HL-60/S4 treated with phorbol 12-myristate 13-acetate at 8.2 ng/mL for 4 days and 3 days (cell line): ENCODE results near the gene ROR1.

Experiments used
- in situ Hi-C: fragments of 300-500 bp; cut with MboI; formaldehyde crosslinking; loops from 2 replicates; pipeline ENCODE4 v1.15.0; 2022; ENCODE audit warnings: low sequenced_read_pairs

Gene ROR1

DNA sequence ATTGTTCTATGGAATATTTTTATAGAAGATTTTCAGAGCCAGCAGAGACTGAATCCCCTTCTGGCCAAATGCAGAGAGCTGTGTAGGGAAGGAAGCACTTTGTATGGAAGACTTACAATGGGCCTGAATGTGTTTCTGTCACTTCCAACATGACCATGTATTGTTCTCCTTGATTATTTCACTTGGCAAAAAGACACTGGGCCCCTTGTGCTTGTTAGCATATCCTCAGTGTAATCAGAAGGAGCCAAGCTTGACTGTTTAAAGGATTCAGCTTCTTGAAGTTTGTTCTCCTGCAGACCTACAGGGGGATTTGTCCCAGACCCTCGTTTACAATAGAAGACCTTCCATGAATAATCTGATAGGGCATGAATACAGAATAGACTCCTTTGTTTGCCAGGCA lies 381.5 kb downstream of the ROR1 start:
- in situ Hi-C loops: loop anchor here (25.0 kb wide), 1 partner anchor 93 kb away; no protein-coding TSS in a partner anchor

- in situ Hi-C loops: loop anchor here (25.0 kb wide), 1 partner anchor 99 kb away; no protein-coding TSS in a partner anchor
Measured at GRCh38 chr1:64161357-64161941, 387.6 kb downstream of the ROR1 start.

GRCh38 chr1:64162151-64162550 lies 388.3 kb downstream of the ROR1 start:
- in situ Hi-C loops: loop anchor here (25.0 kb wide), 1 partner anchor 100 kb away; no protein-coding TSS in a partner anchor

GRCh38 chr1:64162804-64163203 lies 389.0 kb downstream of the ROR1 start:
- in situ Hi-C loops: loop anchor here (25.0 kb wide), 1 partner anchor 101 kb away; no protein-coding TSS in a partner anchor

- in situ Hi-C loops: loop anchor here (25.0 kb wide), 1 partner anchor 101 kb away; no protein-coding TSS in a partner anchor
Measured at GRCh38 chr1:64163431-64163830, 389.6 kb downstream of the ROR1 start.

- in situ Hi-C loops: loop anchor here (25.0 kb wide), 1 partner anchor 102 kb away; no protein-coding TSS in a partner anchor
Measured at GRCh38 chr1:64163970-64164369, 390.2 kb downstream of the ROR1 start.

GRCh38 chr1:64166629-64167028 lies 392.8 kb downstream of the ROR1 start:
- in situ Hi-C loops: loop anchor here (25.0 kb wide), 1 partner anchor 104 kb away; no protein-coding TSS in a partner anchor

DNA sequence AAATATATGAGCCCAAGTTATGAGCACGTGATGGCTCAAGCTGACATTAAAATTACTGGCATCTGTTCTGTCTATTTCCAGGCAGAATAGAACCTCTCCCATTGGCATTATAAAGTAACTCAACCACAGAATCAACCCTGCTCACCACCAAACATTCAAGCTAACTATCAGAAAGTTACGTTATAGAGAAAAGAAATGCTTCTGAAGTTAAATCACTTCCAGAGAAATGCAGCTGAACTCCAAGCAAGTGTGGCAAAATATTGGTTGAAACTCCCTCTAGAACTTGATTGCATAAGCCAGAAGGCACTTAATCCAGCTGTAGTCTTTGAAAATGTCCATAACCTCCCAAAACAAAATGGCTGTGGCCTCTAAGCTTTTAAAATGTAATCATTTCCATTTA lies 393.4 kb downstream of the ROR1 start:
- in situ Hi-C loops: loop anchor here (25.0 kb wide), 1 partner anchor 105 kb away; no protein-coding TSS in a partner anchor

- in situ Hi-C loops: loop anchor here (25.0 kb wide), 1 partner anchor 109 kb away; no protein-coding TSS in a partner anchor
Measured at GRCh38 chr1:64171246-64171645, 397.4 kb downstream of the ROR1 start.

DNA sequence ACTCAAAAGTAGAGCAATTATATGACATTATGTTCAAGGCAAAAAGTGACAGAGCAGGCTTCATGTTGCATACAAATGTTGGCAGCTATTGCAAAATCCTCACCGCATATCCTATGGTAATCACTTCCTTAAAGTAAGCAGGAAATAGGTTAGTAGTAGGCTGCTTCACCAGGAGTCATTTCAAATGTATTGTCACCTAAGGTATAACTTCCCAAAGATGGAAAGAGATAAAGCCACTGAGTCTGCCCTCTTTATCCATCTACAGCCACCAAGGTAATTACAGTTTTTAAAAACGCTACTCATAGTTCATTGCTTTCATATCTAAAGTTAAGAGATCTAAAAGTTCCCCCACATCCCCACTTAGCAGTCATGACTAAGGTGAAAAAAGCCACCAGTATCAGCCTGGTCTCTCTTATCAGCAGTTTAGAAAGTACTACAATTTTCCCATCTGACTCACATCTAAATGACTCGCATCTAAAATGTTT lies 398.0 kb downstream of the ROR1 start:
- in situ Hi-C loops: loop anchor here (25.0 kb wide), 1 partner anchor 110 kb away; no protein-coding TSS in a partner anchor

- in situ Hi-C loops: loop anchor here (25.0 kb wide), 1 partner anchor 110 kb away; no protein-coding TSS in a partner anchor
Measured at GRCh38 chr1:64172458-64172983, 398.7 kb downstream of the ROR1 start.

- in situ Hi-C loops: loop anchor here (25.0 kb wide), 1 partner anchor 111 kb away; no protein-coding TSS in a partner anchor
Measured at GRCh38 chr1:64173336-64173940, 399.6 kb downstream of the ROR1 start.

GRCh38 chr1:64175639-64176038 lies 401.8 kb downstream of the ROR1 start:
- in situ Hi-C loops: no loop called here

GRCh38 chr1:64176659-64177058 lies 402.8 kb downstream of the ROR1 start:
- in situ Hi-C loops: no loop called here

GRCh38 chr1:64179588-64179987 lies 405.8 kb downstream of the ROR1 start:
- in situ Hi-C loops: no loop called here

GRCh38 chr1:64182207-64182606 lies 408.4 kb downstream of the ROR1 start:
- in situ Hi-C loops: no loop called here

DNA sequence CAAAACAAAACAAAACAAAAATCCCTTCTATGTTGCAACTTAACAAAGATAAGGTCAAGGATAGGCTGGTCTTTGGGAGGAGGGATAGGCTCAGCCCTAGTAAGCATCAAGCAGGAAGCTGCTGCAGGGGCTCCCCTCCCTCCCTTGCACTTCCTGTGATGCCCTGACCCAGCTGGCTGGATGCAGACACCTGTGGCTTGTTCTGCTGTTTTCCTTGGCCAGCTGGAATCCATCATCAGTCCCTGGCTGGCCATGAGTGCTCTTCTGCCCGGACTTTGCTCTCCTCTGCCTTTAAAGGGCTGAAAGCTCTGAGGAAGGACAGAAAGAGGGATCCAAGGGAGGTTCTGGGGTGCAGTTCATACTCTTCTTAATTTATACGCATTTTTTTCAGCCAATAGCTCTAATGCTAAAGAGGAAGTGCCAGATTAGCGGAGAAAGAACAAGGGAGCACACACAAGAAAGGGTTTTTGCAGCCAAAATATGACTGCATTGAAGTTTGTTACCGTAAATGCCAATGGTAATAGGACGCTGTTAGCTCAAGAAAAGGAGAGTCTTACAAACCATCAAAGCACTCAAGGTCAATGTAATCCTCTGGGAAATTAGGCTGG lies 409.7 kb downstream of the ROR1 start:
- in situ Hi-C loops: no loop called here

DNA sequence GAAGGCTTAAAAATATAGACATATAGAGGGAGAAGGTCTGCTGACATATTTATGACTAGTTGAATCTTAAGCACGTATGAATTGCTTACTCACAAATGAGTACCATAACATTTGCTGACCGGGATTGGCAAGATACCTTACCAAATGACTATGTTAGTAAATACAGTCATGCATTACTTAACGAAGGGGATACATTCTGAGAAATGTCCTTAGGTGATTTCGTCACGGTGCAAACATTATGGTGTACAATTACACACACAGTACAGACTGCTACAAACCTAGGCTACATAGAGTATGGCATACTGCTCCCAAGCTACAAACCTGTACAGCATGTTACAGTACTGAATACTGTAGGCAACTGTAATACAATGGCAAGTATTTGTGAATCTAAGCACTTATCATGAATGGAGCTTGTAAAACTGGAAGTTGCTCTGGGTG lies 410.2 kb downstream of the ROR1 start:
- in situ Hi-C loops: no loop called here

DNA sequence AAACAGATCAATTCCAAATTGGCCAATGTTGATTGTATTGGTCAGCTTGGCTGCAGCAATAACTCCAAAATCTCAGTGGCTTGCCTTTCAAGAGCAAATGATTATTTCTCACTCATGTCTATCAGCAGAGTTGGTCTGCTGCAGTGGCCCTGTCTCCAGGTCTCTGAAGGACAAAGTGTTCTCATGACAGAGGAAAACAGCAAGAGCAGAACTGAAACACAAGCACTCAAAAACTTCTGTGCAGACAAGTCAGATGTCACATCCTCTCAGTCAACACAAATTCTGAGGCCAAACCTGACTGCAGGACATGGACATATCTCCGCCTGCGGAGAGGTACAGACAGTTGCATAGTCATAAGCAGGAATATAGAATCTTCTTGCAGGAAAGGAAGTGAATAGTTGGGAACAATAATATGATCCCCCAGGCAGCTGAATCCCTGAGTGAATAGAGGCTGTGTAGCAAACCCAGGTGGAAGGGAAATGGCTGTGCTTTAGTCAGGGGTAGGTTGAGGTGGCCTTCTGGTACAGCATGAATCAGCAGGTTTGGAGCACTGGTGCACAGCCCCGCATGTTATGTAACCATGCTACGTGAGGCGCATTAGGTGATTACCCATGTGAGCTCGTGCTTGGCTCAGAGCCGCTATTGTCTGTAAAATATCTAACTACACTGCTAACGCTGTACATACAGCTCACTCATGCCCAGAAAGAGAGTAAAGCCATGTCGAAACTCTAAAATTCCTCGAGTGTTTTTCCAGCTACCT lies 412.5 kb downstream of the ROR1 start:
- in situ Hi-C loops: no loop called here

DNA sequence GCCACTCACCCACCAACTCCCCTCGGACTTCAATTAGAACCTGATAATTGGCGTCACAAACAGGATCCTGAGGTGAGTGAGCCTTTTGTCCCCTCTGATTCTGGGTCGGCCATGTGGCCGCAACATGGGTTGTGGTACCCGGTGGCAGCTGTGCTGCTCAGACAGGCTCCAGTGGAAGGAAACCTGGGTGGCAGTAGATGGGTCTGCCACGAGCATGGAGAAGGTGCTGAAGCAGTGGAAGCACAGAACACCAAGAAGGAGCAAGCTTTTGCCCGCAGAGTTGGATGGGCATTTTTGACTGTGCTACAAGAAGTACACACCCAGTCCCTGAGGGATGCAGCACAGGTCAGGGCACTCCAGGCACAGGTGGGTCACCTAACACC lies 413.1 kb downstream of the ROR1 start:
- in situ Hi-C loops: no loop called here
